ENCODE measurements around the gene DCTN2. TPM values are rescaled to one million over a fixed set of nuclear protein-coding genes. Genes with fewer than 3 reads are reported as not detected.
A peak's percentile ranks its signal among the peaks of the same experiment; 100 is the strongest.

Gene DCTN2
- total RNA-seq, 1 experiment from 2014 or later, result 121 TPM

- H3K4me1 Mint-ChIP-seq (ENCODE audit: low read depth, unreplicated experiment), result no peaks in the 10 kb centered on the region
- H3K36me3 Mint-ChIP-seq (ENCODE audit: insufficient read depth, unreplicated experiment), result peaks cover 84% of the 10 kb centered on the region
These were observed 15.2 kb downstream of the DCTN2 start for GRCh38 chr12:57531836-57532235.

GRCh38 chr12:57530396-57531142 lies 16.4 kb downstream of the DCTN2 start:
- CTCF ChIA-PET, result interaction anchor here (1.7 kb wide), 1 partner anchor 9 kb away, joined by 3 read pairs; no protein-coding TSS in a partner anchor
- Mint-ChIP-seq H3K4me1 (ENCODE audit: low read depth, unreplicated experiment) (no peaks in the 10 kb centered on the region), H3K27me3 (ENCODE audit: unreplicated experiment) (no peaks in the 10 kb centered on the region), H3K9me3 (ENCODE audit: low read depth, unreplicated experiment) (no peaks in the 10 kb centered on the region), H3K27ac (ENCODE audit: unreplicated experiment) (no peak overlapping the region), H3K36me3 (ENCODE audit: insufficient read depth, unreplicated experiment) (peaks cover 84% of the 10 kb centered on the region), H3K4me3 (ENCODE audit: low read depth, unreplicated experiment) (no peak overlapping the region)
- intact Hi-C loops (cut with micrococcal nuclease; ENCODE audit: unreplicated experiment), result no loop called here
- TF ChIP-seq CTCF (IDR thresholded peaks at IDR 0.05; ENCODE audit: unreplicated experiment), result no peak
- TSS peak; percentile 60 for BruUV-seq (replicated peaks)
- no peak for DNase-seq

More at GRCh38 chr12:57531836-57532235, 15.2 kb downstream of the DCTN2 start:
- TF ChIP-seq CTCF (IDR thresholded peaks at IDR 0.05; ENCODE audit: unreplicated experiment), result no peak
- Mint-ChIP-seq H3K9me3 (ENCODE audit: low read depth, unreplicated experiment) (no peaks in the 10 kb centered on the region), H3K27me3 (ENCODE audit: unreplicated experiment) (no peaks in the 10 kb centered on the region), H3K4me3 (ENCODE audit: low read depth, unreplicated experiment) (no peak overlapping the region), H3K27ac (ENCODE audit: unreplicated experiment) (peak overlapping the region; percentile 73)
- intact Hi-C loops (cut with micrococcal nuclease; ENCODE audit: unreplicated experiment), result no loop called here
- no TSS peak for BruUV-seq (replicated peaks)
- no peak for DNase-seq
- CTCF ChIA-PET, result no interaction called here

- H3K27ac Mint-ChIP-seq (ENCODE audit: unreplicated experiment), result no peak overlapping the region
- BruUV-seq (replicated peaks), result TSS peak; percentile 13
These were observed 17.2 kb downstream of the DCTN2 start for GRCh38 chr12:57529831-57530230.

GRCh38 chr12:57528831-57529555 lies 18.0 kb downstream of the DCTN2 start:
- peaks cover 90% of the 10 kb centered on the region for H3K36me3 Mint-ChIP-seq (ENCODE audit: insufficient read depth, unreplicated experiment)
- no peak overlapping the region for H3K4me3 Mint-ChIP-seq (ENCODE audit: low read depth, unreplicated experiment)
- BruUV-seq (replicated peaks), result no TSS peak
- no peak for TF ChIP-seq CTCF (IDR thresholded peaks at IDR 0.05; ENCODE audit: unreplicated experiment)
- CTCF ChIA-PET, result no interaction called here
- H3K27ac Mint-ChIP-seq (ENCODE audit: unreplicated experiment), result no peak overlapping the region
- H3K9me3 Mint-ChIP-seq (ENCODE audit: low read depth, unreplicated experiment), result no peaks in the 10 kb centered on the region
- H3K27me3 Mint-ChIP-seq (ENCODE audit: unreplicated experiment), result no peaks in the 10 kb centered on the region
- no peak for DNase-seq
- peaks cover 11% of the 10 kb centered on the region for H3K4me1 Mint-ChIP-seq (ENCODE audit: low read depth, unreplicated experiment)
- intact Hi-C loops (cut with micrococcal nuclease; ENCODE audit: unreplicated experiment), result no loop called here

More at GRCh38 chr12:57529831-57530230, 17.2 kb downstream of the DCTN2 start:
- Mint-ChIP-seq H3K4me1 (ENCODE audit: low read depth, unreplicated experiment) (peaks cover 2% of the 10 kb centered on the region), H3K9me3 (ENCODE audit: low read depth, unreplicated experiment) (no peaks in the 10 kb centered on the region), H3K36me3 (ENCODE audit: insufficient read depth, unreplicated experiment) (peaks cover 87% of the 10 kb centered on the region), H3K4me3 (ENCODE audit: low read depth, unreplicated experiment) (no peak overlapping the region), H3K27me3 (ENCODE audit: unreplicated experiment) (no peaks in the 10 kb centered on the region)
- DNase-seq, result no peak
- intact Hi-C loops (cut with micrococcal nuclease; ENCODE audit: unreplicated experiment), result no loop called here
- CTCF ChIA-PET, result interaction anchor here (1.7 kb wide), 1 partner anchor 10 kb away, joined by 3 read pairs; no protein-coding TSS in a partner anchor
- TF ChIP-seq CTCF (IDR thresholded peaks at IDR 0.05; ENCODE audit: unreplicated experiment), result no peak

All from Calu3 (cell line).